Vagina (tissue), 2 donors: ENCODE data around the gene TMEM178A.

Source experiments
- POLR2A ChIP-seq, 2 donors: fragments of 450-650 bp; IDR thresholded peaks; one replicate each; pipeline ENCODE4 v1.6.1; 2017; ENCODE audit warnings: antibody characterized with exemption in 2 of 2, mild to moderate bottlenecking in 2 of 2, moderate library complexity in 2 of 2
- POLR2AphosphoS5 ChIP-seq, 2 donors: sonication (generic); formaldehyde crosslinking; IDR thresholded peaks; one replicate each; pipeline ENCODE4 v1.9.0; 2017; ENCODE audit warnings: antibody characterized with exemption in 2 of 2, mild to moderate bottlenecking in 2 of 2, low read depth in 1 of 2; ENCODE audit not compliant: insufficient read depth in 1 of 2

- TF ChIP-seq POLR2AphosphoS5 (IDR thresholded peaks at IDR 0.05; ENCODE audit: insufficient read depth in 1 of 2, low read depth in 1 of 2) (no peak), POLR2A (IDR thresholded peaks at IDR 0.05) (no peak)
These were observed 1.4 kb upstream of the TMEM178A start for GRCh38 chr2:39664232-39664887.
